CD4-positive, alpha-beta T cell treated with Interleukin-1 beta for 1 hour (primary cell): Measurements from ENCODE around the gene GAGE2A.
A peak's percentile ranks its signal among the peaks of the same experiment; 100 is the strongest.
"Not testable (repeated sequence)": the region's sequence is repeated elsewhere in the genome, so short reads cannot be mapped to it uniquely, and the experiment has no call there.

Source experiments
- DNase-seq, 2 donors: peaks; one replicate each; pipeline ENCODE4 v3.0.0-alpha.2; 2020 to 2022

The GAGE2A gene

GRCh38 chrX:49589196-49589595, at the start of gene GAGE2A:
Gene GAGE2A, plus strand, starts transcription at chrX:49589496. Its CDS starts 1,155 bp downstream, at chrX:49590651.
- not testable (repeated sequence) for DNase-seq

- DNase-seq, result not testable (repeated sequence)
Observed at GRCh38 chrX:49541433-49541832, 47.9 kb upstream of the GAGE2A start, which contains the start of gene GAGE12D. Gene GAGE12D, plus strand, starts transcription at chrX:49541733. Its CDS starts 1,155 bp downstream, at chrX:49542888.

- DNase-seq, result not testable (repeated sequence)
Observed at GRCh38 chrX:49550989-49551388, 38.3 kb upstream of the GAGE2A start, which contains the start of gene GAGE12E. Gene GAGE12E, plus strand, starts transcription at chrX:49551289. Its CDS starts 1,155 bp downstream, at chrX:49552444.

GRCh38 chrX:49560542-49560941, 28.8 kb upstream of the GAGE2A start, which contains the start of gene GAGE12F:
Gene GAGE12F, plus strand, starts transcription at chrX:49560842. Its CDS starts 1,155 bp downstream, at chrX:49561997.
- not testable (repeated sequence) for DNase-seq

GRCh38 chrX:49568728-49569127, 20.6 kb upstream of the GAGE2A start:
- DNase-seq, result not testable (repeated sequence)

GRCh38 chrX:49569152-49569551, 20.1 kb upstream of the GAGE2A start:
- DNase-seq, result not testable (repeated sequence)

GRCh38 chrX:49570100-49570499, 19.2 kb upstream of the GAGE2A start, which contains the start of gene GAGE12G:
Gene GAGE12G, plus strand, starts transcription at chrX:49570400. Its CDS starts 1,155 bp downstream, at chrX:49571555.
- DNase-seq, result not testable (repeated sequence)

- DNase-seq, result not testable (repeated sequence)
Observed at GRCh38 chrX:49579649-49580048, 9.6 kb upstream of the GAGE2A start, which contains the start of gene GAGE12H. Gene GAGE12H, plus strand, starts transcription at chrX:49579949. Its CDS starts 1,155 bp downstream, at chrX:49581104.

GRCh38 chrX:49589769-49590478, 628 bp downstream of the GAGE2A start:
- DNase-seq, result not testable (repeated sequence)

- not testable (repeated sequence) for DNase-seq
Observed at GRCh38 chrX:49590488-49590887, 1.2 kb downstream of the GAGE2A start.

- DNase-seq, result not testable (repeated sequence)
Observed at GRCh38 chrX:49598720-49599119, 9.4 kb downstream of the GAGE2A start, which contains the start of gene GAGE1. Gene GAGE1, plus strand, starts transcription at chrX:49599020. Its CDS starts 1,155 bp downstream, at chrX:49600175.

- DNase-seq, result no peak
Observed at GRCh38 chrX:49610718-49611310, 21.5 kb downstream of the GAGE2A start.

GRCh38 chrX:49618574-49618973, 29.3 kb downstream of the GAGE2A start:
- no peak for DNase-seq

- peak; percentile 6 to 15 for DNase-seq
Observed at GRCh38 chrX:49627086-49627777, 37.9 kb downstream of the GAGE2A start.

GRCh38 chrX:49644991-49645637, 55.8 kb downstream of the GAGE2A start:
- no peak for DNase-seq
